Body of pancreas (tissue), 4 donors: ENCODE measurements around the gene ATXN7L2. TPM values are rescaled to one million over a fixed set of nuclear protein-coding genes. Genes with fewer than 3 reads are reported as not detected.

Experiments
- ATAC-seq: fragments of 150-250 bp; one replicate; pipeline ENCODE4 v1.9.1; 2016
- DNase-seq, 4 donors: peaks; one replicate each; pipeline ENCODE4 v3.0.0-alpha.2; 2019
- H3K27ac ChIP-seq, 4 donors: fragments of 200-600 bp; sonication (generic); 1 replicate in 3 of 4; 2 replicates in 1 of 4; pipeline versions ENCODE4 v1.5.1 to v1.6.1; 2016 to 2019; ENCODE audit warnings: mild to moderate bottlenecking in 1 of 4, mixed read lengths in 1 of 4, moderate library complexity in 1 of 4
- H3K27me3 ChIP-seq, 2 donors: fragments of 200-600 bp; sonication (generic); one replicate each; pipeline ENCODE4 v1.6.0; 2016; ENCODE audit warnings: mild to moderate bottlenecking in 1 of 2
- H3K36me3 ChIP-seq, 2 donors: fragments of 200-600 bp; sonication (generic); replicated peaks in 1 of 2; 2 replicates each; pipeline ENCODE4 v1.5.1; 2016; ENCODE audit warnings: low read depth in 2 of 2; ENCODE audit not compliant: insufficient read depth in 1 of 2
- H3K4me1 ChIP-seq: fragments of 200-600 bp; sonication (generic); one replicate; pipeline ENCODE4 v1.6.0; 2016
- H3K4me3 ChIP-seq, 2 donors: fragments of 200-600 bp; sonication (generic); 1 replicate in 1 of 2; 2 replicates in 1 of 2; pipeline ENCODE4 v1.5.1; 2016 to 2019
- H3K9me3 ChIP-seq, 3 donors: fragments of 200-600 bp; sonication (generic); 1 replicate in 2 of 3; 2 replicates in 1 of 3; pipeline ENCODE4 v1.5.1; 2016
- POLR2A ChIP-seq, 3 donors: fragments of 450-650 bp; IDR thresholded peaks; one replicate each; pipeline ENCODE4 v1.6.1; 2016; ENCODE audit warnings: antibody characterized with exemption in 3 of 3, mild to moderate bottlenecking in 2 of 3
- WGBS, 2 donors: methylation state at CpG; one replicate each; pipeline ENCODE4 v1.1.5; 2017; 5-methylcytosine and 5-hydroxymethylcytosine counted together
- intact Hi-C: fragments of 100-400 bp; cut with DNase I; formaldehyde crosslinking; loops from one replicate; pipeline ENCODE4 v1.15.1; 2023
- total RNA-seq, 2 donors: library from RNA; depleted of rRNA; stranded (reverse); fragments of >200 nt; gene quantifications; one replicate each; pipeline ENCODE4 v1.1.0, GENCODE V29; 2016
- TF ChIP-seq, protein P1 (sequence below), 7 experiments: fragments of 450-650 bp in 4 of 7; fragments of 200-600 bp in 3 of 7; sonication (generic) in 3 of 7; IDR thresholded peaks; one replicate each; pipeline ENCODE4 v1.5.1; 2016 to 2019; ENCODE audit warnings: antibody characterized with exemption in 7 of 7

ATXN7L2 gene, protein sequence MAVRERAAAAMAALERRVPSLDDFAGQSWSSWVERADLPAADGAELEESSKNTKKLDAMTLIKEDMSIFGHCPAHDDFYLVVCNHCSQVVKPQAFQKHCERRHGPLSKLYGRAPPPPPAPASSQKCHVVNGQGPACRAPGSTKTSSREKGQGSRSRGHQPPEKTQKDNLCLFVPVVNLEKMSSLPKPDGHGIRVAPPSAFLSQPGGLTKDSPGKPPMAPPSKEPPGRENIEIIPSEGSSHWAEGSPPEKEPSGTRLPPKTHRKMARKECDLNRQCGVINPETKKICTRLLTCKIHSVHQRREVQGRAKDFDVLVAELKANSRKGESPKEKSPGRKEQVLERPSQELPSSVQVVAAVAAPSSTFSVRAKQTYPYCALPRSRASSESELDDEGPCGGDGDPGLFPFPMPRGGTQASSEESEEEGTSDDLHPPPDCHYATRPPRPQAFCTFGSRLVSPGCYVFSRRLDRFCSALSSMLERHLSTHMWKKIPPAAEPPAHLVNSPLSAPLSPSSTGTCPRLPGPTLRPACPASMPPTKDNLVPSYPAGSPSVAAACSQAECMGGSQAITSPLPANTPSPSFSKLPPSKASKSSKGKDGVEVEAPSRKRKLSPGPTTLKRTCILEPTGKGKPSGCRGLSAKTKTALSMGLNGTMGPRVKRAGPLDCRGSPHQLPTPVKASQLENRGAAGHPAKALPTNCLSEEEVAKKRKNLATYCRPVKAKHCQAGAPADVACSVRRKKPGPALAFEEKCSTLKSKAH
- 1 to 10 TPM; 2.6 to 5.9 TPM for total RNA-seq

DNA sequence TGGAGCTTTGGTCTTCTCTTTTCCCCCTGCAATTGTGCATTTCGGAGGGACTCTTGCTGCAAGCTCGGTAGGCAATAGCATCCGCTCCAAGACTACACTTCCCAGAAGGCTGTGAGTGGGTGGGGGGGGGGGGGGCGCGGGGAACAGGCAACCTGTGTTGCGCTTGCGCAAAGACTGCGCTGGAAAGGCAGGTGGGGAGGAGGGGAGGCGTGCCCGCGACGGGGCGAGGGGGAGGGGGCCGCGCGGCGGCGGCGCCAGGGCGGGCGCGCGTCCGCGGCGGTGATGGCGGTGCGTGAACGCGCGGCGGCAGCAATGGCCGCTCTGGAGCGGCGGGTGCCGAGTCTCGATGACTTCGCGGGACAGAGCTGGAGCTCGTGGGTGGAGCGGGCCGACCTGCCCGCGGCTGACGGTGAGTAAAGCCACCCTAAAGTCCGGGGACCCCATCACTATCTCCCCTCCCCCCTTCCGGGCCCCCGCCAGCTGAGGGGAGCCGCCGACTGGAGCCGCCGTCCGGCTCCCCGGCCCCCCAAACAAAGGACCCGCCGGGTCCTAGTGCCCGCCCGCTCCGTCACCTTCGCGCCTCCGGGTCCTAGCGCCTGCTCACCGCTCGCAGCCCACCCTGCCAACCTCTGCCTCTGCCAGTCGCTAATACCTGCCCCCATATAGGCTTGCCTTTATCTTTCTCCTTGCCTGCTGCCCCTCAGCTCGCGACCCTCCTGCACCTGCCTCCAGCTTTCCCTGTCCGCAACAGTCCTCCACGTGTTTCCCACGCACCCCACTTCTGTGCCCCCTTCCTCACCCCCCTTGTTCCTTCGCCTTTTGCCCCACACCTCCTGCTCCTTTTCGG is at the start of gene ATXN7L2:
ATXN7L2 (plus strand) TSS at position 234 of the 847 bp plus-strand sequence; CDS start at position 283, 49 bp downstream.
- Histone ChIP-seq H3K9me3 (no peaks in the 10 kb centered on the region), H3K36me3 (no peaks in the 10 kb centered on the region), H3K27ac (peak within 1 kb of the TSS; percentile 66 to 98 (median 88)), H3K4me1 (peaks cover 15% of the 10 kb centered on the region), H3K4me3 (peak within 1 kb of the TSS; percentile 20 to 92), H3K27me3 (no peaks in the 10 kb centered on the region)
- TF ChIP-seq POLR2A (IDR thresholded peaks at IDR 0.05): peak; percentile 80 to 83 (median 82)
- TF ChIP-seq, protein P1, sequence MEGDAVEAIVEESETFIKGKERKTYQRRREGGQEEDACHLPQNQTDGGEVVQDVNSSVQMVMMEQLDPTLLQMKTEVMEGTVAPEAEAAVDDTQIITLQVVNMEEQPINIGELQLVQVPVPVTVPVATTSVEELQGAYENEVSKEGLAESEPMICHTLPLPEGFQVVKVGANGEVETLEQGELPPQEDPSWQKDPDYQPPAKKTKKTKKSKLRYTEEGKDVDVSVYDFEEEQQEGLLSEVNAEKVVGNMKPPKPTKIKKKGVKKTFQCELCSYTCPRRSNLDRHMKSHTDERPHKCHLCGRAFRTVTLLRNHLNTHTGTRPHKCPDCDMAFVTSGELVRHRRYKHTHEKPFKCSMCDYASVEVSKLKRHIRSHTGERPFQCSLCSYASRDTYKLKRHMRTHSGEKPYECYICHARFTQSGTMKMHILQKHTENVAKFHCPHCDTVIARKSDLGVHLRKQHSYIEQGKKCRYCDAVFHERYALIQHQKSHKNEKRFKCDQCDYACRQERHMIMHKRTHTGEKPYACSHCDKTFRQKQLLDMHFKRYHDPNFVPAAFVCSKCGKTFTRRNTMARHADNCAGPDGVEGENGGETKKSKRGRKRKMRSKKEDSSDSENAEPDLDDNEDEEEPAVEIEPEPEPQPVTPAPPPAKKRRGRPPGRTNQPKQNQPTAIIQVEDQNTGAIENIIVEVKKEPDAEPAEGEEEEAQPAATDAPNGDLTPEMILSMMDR (IDR thresholded peaks at IDR 0.05): peak in 1 of 7 experiments; percentile 19
- 0 to 1% methylated on average over 27 to 65 of the region's 73 CpGs for WGBS, 2 donors
- DNase-seq: peak; percentile 92 to 96 (median 94)
- peak; percentile 98 for ATAC-seq
- intact Hi-C loops: no loop called here

DNA sequence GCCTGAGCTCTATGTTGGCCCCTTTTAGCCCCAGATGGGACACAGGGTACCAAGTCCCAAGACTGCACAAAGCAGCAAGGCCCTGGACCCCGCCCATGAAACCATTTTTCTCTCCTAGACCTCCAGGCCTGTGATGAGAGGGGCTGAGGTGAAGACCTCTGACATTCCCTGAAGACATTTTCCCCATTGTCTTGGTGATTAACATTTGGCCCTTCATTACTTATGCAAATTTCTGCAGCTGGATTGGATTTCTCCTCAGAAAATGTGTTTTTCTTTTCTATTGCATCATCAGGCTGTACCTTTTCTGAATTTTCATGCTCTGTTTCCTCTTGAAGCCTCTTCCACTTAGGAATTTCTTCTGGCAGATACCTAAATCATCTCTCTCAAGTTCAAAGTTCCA is 49.2 kb upstream of the ATXN7L2 start:
- Histone ChIP-seq H3K36me3 (no peaks in the 10 kb centered on the region), H3K27ac (no peak overlapping the region), H3K27me3 (no peaks in the 10 kb centered on the region), H3K4me1 (no peaks in the 10 kb centered on the region), H3K4me3 (no peak overlapping the region), H3K9me3 (no peaks in the 10 kb centered on the region)
- intact Hi-C loops: no loop called here
- DNase-seq (no peak), ATAC-seq (no peak)
- 50 to 93% methylated on average over 1 of the region's 1 CpG for WGBS, 2 donors
- TF ChIP-seq, protein P1 (IDR thresholded peaks at IDR 0.05): no peak
- no peak for TF ChIP-seq POLR2A (IDR thresholded peaks at IDR 0.05)

DNA sequence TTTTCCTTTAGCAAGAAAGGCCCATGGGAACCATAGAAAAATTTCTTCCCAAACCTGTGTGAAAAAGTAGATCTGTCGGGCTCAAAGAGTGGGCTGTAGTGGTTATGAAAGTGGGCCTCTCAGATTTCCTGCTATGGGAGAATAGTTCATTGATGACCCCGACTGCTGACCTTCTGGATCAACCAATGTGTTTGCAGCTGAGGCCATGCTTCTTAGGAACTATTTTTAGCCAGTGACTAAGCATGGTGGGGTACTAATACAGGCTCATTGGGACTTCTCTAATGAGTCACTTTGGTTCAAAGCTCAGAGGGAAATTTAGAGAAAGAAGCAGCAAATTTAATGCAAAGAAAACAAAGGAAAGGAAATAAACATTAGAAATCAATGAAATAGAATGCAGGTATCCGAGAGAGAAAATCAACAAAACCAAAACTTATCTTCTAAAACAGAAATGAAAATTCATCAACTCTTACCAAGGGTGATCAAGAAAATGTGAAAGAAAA is 44.9 kb upstream of the ATXN7L2 start:
- Histone ChIP-seq H3K9me3 (no peaks in the 10 kb centered on the region), H3K27me3 (peaks cover 0 to 3% of the 10 kb centered on the region in 2 donors), H3K27ac (no peak overlapping the region), H3K36me3 (no peaks in the 10 kb centered on the region), H3K4me3 (no peak overlapping the region), H3K4me1 (no peaks in the 10 kb centered on the region)
- DNase-seq: peak in 1 of 4 donors; percentile 30
- WGBS, 2 donors: 55 to 57% methylated on average over 3 of the region's 3 CpGs
- no peak for TF ChIP-seq POLR2A (IDR thresholded peaks at IDR 0.05)
- TF ChIP-seq, protein P1 (IDR thresholded peaks at IDR 0.05): no peak
- intact Hi-C loops: no loop called here
- no peak for ATAC-seq

DNA sequence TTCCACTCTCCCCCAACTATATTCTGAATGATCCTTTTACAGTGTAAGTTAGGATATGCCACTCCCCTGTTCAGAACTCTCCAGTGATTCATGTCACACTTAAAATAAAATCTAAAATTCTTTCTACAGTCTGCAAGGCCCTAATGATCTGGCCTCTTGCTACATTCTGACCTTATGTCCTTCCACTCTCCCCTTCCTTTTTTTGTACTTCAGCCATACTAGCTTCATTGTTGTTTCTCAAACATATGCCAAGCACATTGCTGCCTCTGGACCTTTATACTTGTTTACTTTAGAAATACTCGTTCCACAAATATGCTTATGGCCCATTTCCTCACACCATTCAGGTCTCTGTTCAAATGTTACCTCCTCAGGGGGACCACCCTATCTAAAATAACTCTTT is 42.6 kb upstream of the ATXN7L2 start:
- ATAC-seq (no peak), DNase-seq (no peak)
- TF ChIP-seq POLR2A (IDR thresholded peaks at IDR 0.05): no peak
- TF ChIP-seq, protein P1 (IDR thresholded peaks at IDR 0.05): no peak
- Histone ChIP-seq H3K36me3 (no peaks in the 10 kb centered on the region), H3K4me3 (no peak overlapping the region), H3K9me3 (no peaks in the 10 kb centered on the region), H3K27ac (no peak overlapping the region), H3K27me3 (peaks cover 0 to 3% of the 10 kb centered on the region in 2 donors), H3K4me1 (no peaks in the 10 kb centered on the region)
- WGBS, 2 donors: 4 to 23% methylated on average over 1 of the region's 1 CpG
- intact Hi-C loops: no loop called here
